K562 (cell line): ENCODE results near the gene MOG. TPM values are rescaled to one million over a fixed set of nuclear protein-coding genes. Genes with fewer than 3 reads are reported as not detected.
A peak's percentile ranks its signal among the peaks of the same experiment; 100 is the strongest.

Experiments used
- CAMTA2 ChIP-seq: fragments of 250-450 bp; sonication (Bioruptor Pico); conservative IDR thresholded peaks from 2 replicates; pipeline ENCODE4 v1.5.1; 2022
- FOXK2 ChIP-seq, 2 experiments: fragments of 450-650 bp; IDR thresholded peaks in 1 of 2; conservative IDR thresholded peaks in 1 of 2; 2 replicates each; pipeline ENCODE4 v1.6.1; 2016; ENCODE audit warnings: low read depth in 2 of 2, mild to moderate bottlenecking in 1 of 2
- HLTF ChIP-seq: fragments of 450-650 bp; IDR thresholded peaks from 2 replicates; pipeline ENCODE4 v1.6.1; 2016
- KAT7 ChIP-seq: sonication (generic); formaldehyde crosslinking; IDR thresholded peaks from 2 replicates; pipeline ENCODE4 v1.8.0; 2022; ENCODE audit warnings: missing genetic modification reagents, mild to moderate bottlenecking, borderline replicate concordance
- NFIX ChIP-seq: fragments of 250-450 bp; sonication (Bioruptor Pico); IDR thresholded peaks from 2 replicates; pipeline ENCODE4 v1.4.0; 2020; ENCODE audit warnings: low read depth, mild to moderate bottlenecking, moderate library complexity
- POLR2H ChIP-seq: IDR thresholded peaks from 2 replicates; pipeline ENCODE4 v1.6.1; 2016; ENCODE audit warnings: missing genetic modification characterization, low read depth, mild to moderate bottlenecking, control low read depth, missing compliant biosample characterization, moderate library complexity
- TAF7 ChIP-seq: fragments of 450-650 bp; IDR thresholded peaks from 2 replicates; pipeline ENCODE4 v1.6.1; 2016; ENCODE audit warnings: missing genetic modification characterization, missing compliant biosample characterization
- TEAD1 ChIP-seq, 2 experiments: fragments of 450-650 bp in 1 of 2; sonication (generic) in 1 of 2; formaldehyde crosslinking; IDR thresholded peaks; 2 replicates each; pipeline versions ENCODE4 v1.4.0 to v1.8.0; 2020 to 2022; ENCODE audit warnings: mild to moderate bottlenecking in 2 of 2, missing genetic modification reagents in 1 of 2
- polyA plus RNA-seq, 8 experiments: library from polyadenylated mRNA; depleted of rRNA in 4 of 8; stranded (reverse) in 5 of 8; unstranded in 3 of 8; fragments of >200 nt; fragmentation: Nextera tagmentation in 2 of 8; fragmentation: Illumina TruSeq in 1 of 8; extraction: Ambion mirVana in 2 of 8; extraction: Trizol in 1 of 8; gene quantifications; 2 replicates each; pipeline versions ENCODE4 v1.2.1 to v1.2.3, GENCODE V29; 2011 to 2014; ENCODE audit warnings: inconsistent platforms in 1 of 8, missing spikeins in 1 of 8
- total RNA-seq, 7 experiments: library from RNA; depleted of rRNA in 6 of 7; stranded (reverse); fragments of >200 nt in 6 of 7; fragmentation: Illumina TruSeq in 2 of 7; extraction: Trizol in 2 of 7; gene quantifications; 2 replicates each; pipeline versions ENCODE4 v1.2.1 to v1.2.3, GENCODE V29; 2011 to 2021; ENCODE audit warnings: low replicate concordance in 1 of 7
- TF ChIP-seq, protein P1 (sequence below): fragments of 450-650 bp; IDR thresholded peaks from 2 replicates; pipeline ENCODE4 v1.6.1; 2014; ENCODE audit warnings: low read depth, mild to moderate bottlenecking, moderate library complexity, borderline replicate concordance
- TF ChIP-seq, protein P2 (sequence below): fragments of 200-600 bp; sonication (generic); IDR thresholded peaks from one replicate; pipeline ENCODE4 v1.6.1; 2012; ENCODE audit warnings: mild to moderate bottlenecking, low read depth, low read length, inconsistent platforms
- TF ChIP-seq, protein P3 (sequence below): fragments of 250-450 bp; sonication (Bioruptor Pico); IDR thresholded peaks from 2 replicates; pipeline ENCODE4 v1.5.0; 2020; ENCODE audit warnings: mild to moderate bottlenecking

MOG gene
- total and polyA plus RNA-seq, 9 of the 15 experiments (the other 6 are each of a cell fraction or from before 2014, with no cell fraction given): not detected

DNA sequence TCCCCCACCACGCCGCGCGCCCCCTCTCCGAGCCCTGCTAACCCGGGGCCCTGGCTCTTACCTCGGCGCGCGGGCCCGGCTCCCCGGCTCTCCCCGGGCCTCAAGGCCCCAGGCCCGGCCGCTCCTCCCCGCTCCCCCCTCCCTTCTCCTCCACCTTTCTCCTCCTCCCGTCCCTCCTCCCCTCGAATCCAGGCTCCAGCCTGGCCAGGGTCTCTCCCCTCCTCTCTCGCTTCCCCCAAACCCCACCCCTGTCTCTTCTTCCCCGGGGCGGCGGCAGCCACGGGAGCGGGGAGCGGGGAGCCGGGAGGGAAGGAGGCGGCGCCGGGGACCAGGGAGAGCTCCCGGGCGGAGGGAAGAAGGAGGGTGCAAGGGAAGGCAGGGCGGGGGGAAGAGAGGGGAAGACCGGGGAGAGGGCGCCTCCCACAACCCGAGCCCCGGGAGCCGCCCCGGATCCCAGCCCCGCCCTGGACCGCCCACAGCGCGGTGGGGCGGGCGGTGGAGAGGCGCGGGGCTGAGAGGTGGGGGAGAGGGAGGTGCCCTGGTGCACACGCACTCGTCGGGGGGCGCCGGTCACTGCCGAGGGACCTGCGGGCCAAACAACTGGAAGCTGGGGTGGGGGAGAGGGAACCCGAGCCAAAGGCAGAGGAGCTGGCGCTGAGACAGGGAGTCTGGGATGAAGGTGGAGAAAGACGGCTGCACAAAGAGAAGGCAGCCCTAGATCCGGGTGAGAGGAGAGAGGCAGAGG lies 23.9 kb upstream of the MOG start, which contains the start of gene GABBR1 (continued):
- TF ChIP-seq, protein P1, sequence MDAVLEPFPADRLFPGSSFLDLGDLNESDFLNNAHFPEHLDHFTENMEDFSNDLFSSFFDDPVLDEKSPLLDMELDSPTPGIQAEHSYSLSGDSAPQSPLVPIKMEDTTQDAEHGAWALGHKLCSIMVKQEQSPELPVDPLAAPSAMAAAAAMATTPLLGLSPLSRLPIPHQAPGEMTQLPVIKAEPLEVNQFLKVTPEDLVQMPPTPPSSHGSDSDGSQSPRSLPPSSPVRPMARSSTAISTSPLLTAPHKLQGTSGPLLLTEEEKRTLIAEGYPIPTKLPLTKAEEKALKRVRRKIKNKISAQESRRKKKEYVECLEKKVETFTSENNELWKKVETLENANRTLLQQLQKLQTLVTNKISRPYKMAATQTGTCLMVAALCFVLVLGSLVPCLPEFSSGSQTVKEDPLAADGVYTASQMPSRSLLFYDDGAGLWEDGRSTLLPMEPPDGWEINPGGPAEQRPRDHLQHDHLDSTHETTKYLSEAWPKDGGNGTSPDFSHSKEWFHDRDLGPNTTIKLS: no peak
- TF ChIP-seq FOXK2 (conservative IDR thresholded peaks at IDR 0.05 in 1 of 2, IDR thresholded peaks at IDR 0.05 in 1 of 2; ENCODE audit: low read depth in 2 of 2) (no peak), TAF7 (no peak; the same call in 1 of the 2 replicates), TEAD1 (CRISPR knock-in tag; IDR thresholded peaks at IDR 0.05) (no peak), HLTF (no peak), NFIX (CRISPR knock-in tag) (no peak), POLR2H (tag) (no peak), KAT7 (peak; percentile 15; the same call in 1 of the 2 replicates), CAMTA2 (no peak)
- TF ChIP-seq, protein P2, sequence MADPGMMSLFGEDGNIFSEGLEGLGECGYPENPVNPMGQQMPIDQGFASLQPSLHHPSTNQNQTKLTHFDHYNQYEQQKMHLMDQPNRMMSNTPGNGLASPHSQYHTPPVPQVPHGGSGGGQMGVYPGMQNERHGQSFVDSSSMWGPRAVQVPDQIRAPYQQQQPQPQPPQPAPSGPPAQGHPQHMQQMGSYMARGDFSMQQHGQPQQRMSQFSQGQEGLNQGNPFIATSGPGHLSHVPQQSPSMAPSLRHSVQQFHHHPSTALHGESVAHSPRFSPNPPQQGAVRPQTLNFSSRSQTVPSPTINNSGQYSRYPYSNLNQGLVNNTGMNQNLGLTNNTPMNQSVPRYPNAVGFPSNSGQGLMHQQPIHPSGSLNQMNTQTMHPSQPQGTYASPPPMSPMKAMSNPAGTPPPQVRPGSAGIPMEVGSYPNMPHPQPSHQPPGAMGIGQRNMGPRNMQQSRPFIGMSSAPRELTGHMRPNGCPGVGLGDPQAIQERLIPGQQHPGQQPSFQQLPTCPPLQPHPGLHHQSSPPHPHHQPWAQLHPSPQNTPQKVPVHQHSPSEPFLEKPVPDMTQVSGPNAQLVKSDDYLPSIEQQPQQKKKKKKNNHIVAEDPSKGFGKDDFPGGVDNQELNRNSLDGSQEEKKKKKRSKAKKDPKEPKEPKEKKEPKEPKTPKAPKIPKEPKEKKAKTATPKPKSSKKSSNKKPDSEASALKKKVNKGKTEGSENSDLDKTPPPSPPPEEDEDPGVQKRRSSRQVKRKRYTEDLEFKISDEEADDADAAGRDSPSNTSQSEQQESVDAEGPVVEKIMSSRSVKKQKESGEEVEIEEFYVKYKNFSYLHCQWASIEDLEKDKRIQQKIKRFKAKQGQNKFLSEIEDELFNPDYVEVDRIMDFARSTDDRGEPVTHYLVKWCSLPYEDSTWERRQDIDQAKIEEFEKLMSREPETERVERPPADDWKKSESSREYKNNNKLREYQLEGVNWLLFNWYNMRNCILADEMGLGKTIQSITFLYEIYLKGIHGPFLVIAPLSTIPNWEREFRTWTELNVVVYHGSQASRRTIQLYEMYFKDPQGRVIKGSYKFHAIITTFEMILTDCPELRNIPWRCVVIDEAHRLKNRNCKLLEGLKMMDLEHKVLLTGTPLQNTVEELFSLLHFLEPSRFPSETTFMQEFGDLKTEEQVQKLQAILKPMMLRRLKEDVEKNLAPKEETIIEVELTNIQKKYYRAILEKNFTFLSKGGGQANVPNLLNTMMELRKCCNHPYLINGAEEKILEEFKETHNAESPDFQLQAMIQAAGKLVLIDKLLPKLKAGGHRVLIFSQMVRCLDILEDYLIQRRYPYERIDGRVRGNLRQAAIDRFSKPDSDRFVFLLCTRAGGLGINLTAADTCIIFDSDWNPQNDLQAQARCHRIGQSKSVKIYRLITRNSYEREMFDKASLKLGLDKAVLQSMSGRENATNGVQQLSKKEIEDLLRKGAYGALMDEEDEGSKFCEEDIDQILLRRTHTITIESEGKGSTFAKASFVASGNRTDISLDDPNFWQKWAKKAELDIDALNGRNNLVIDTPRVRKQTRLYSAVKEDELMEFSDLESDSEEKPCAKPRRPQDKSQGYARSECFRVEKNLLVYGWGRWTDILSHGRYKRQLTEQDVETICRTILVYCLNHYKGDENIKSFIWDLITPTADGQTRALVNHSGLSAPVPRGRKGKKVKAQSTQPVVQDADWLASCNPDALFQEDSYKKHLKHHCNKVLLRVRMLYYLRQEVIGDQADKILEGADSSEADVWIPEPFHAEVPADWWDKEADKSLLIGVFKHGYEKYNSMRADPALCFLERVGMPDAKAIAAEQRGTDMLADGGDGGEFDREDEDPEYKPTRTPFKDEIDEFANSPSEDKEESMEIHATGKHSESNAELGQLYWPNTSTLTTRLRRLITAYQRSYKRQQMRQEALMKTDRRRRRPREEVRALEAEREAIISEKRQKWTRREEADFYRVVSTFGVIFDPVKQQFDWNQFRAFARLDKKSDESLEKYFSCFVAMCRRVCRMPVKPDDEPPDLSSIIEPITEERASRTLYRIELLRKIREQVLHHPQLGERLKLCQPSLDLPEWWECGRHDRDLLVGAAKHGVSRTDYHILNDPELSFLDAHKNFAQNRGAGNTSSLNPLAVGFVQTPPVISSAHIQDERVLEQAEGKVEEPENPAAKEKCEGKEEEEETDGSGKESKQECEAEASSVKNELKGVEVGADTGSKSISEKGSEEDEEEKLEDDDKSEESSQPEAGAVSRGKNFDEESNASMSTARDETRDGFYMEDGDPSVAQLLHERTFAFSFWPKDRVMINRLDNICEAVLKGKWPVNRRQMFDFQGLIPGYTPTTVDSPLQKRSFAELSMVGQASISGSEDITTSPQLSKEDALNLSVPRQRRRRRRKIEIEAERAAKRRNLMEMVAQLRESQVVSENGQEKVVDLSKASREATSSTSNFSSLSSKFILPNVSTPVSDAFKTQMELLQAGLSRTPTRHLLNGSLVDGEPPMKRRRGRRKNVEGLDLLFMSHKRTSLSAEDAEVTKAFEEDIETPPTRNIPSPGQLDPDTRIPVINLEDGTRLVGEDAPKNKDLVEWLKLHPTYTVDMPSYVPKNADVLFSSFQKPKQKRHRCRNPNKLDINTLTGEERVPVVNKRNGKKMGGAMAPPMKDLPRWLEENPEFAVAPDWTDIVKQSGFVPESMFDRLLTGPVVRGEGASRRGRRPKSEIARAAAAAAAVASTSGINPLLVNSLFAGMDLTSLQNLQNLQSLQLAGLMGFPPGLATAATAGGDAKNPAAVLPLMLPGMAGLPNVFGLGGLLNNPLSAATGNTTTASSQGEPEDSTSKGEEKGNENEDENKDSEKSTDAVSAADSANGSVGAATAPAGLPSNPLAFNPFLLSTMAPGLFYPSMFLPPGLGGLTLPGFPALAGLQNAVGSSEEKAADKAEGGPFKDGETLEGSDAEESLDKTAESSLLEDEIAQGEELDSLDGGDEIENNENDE: no peak
- TF ChIP-seq, protein P3, sequence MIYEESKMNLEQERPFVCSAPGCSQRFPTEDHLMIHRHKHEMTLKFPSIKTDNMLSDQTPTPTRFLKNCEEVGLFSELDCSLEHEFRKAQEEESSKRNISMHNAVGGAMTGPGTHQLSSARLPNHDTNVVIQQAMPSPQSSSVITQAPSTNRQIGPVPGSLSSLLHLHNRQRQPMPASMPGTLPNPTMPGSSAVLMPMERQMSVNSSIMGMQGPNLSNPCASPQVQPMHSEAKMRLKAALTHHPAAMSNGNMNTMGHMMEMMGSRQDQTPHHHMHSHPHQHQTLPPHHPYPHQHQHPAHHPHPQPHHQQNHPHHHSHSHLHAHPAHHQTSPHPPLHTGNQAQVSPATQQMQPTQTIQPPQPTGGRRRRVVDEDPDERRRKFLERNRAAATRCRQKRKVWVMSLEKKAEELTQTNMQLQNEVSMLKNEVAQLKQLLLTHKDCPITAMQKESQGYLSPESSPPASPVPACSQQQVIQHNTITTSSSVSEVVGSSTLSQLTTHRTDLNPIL (CRISPR knock-in tag): no peak
